CD4-positive, alpha-beta T cell treated with Interleukin-17A for 1 hour (primary cell): Measurements from ENCODE around the gene SNCB.
"Not testable (repeated sequence)": the region's sequence is repeated elsewhere in the genome, so short reads cannot be mapped to it uniquely, and the experiment has no call there.

Experiments used
- DNase-seq: peaks from one replicate; pipeline ENCODE4 v3.0.0-alpha.2; 2020

Gene SNCB

DNA sequence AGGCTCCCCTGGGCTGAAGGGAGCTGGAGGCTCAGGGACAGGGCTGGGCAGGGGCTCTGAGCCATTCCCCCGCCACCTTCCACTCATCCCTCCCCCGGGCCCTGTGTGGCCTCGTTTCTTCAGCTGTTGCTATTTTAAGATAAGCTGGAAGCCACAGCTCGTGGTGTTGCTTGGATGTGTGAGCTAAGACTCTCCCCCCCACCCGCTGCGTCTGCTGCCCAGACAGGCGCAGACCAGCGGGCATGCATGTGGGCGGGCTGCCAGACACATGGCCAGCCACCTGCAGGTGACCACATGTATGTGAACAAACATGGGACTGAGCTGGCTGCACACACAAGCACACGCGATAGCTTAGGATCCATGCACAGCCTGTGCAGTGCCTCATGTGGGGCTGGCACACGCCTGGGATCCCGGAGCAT, 8.7 kb downstream of the SNCB start:
- no peak for DNase-seq

DNA sequence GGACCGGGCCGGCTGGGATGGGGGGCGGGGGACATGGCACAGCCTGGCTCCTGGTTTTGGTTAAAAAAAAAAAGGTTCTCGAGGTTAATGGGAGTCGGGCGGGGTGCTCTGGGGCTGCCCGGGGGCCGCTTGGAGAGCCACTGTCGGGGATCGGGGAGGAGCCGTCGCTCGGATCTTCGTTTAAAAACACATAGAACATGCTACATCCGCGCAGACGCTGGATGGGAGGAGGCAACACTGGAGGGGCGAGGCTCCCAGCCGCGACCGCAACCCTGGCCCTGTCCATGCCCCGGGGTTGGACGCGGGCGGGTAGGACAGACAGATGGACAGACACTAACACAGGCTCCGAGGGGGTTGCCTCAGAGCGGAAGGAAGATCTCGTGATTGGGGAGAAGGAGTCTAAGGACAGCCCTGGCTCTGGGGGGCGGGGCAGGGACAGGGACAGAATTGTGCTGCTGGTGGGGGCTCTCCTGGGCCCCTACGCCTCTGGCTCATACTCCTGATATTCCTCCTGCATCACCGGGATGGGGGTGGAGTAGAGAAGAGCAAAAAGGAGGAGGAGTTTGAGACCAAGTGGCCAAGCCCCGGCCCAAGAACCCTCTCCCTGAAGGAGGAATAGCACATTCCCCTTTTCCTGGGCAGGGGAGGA, 9.9 kb downstream of the SNCB start:
- DNase-seq = peak; percentile 9

DNA sequence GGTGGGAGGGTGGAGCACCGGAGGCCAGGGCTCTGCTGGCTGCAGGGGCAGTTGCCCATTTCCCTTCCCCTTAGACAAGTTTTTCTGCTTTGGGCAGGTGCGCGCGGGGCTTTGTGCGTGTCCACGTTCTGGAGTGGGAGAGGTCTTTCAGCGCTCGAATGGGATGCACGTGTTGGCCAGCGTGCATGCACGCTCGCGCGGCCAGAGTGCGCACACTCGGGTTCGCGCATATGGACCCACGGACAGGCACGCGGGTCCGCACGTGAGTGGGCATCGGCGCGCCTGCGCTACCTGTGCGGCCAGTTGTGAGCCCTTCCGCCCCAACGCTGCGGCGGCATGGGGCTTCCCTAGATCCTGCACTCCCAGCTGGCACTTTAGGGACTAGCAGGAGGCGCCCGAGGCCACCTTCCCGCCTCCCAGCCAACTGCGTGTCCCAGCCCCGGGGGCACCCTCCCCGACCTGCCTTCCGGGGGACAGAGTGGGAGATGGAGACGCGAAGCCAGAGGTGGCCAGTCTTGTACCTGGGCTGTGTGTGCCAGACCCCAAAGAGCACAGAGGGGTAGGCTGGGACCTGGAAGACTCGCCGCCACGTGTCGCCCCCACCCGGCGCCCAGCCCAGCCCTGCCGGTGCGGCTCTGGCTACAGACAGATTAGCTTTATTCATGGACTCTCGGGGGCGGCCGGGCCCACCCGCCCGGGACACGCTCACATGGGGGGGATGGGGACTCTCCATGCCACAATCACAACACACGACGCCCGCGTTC, 10.6 kb downstream of the SNCB start:
- DNase-seq = no peak

DNA sequence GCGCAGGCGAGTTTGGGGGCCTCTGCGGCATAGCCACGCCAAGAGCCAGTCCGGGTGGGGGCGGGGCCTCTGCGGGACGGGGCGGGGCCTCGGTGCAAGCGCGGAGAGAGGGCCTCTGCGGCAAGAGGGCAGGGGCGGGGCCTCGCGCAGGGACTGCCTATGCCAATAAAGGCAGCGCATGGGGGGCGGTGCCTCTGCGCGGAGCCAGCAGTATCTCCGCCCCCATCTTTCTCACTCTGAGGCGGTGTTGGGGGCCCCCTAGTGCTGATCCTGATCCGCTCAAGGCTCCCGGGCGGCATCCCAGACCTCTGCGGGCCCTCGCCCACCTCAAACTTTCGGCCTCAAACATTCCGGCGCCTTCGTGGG, 11.1 kb downstream of the SNCB start:
- DNase-seq = peak; percentile 84

DNA sequence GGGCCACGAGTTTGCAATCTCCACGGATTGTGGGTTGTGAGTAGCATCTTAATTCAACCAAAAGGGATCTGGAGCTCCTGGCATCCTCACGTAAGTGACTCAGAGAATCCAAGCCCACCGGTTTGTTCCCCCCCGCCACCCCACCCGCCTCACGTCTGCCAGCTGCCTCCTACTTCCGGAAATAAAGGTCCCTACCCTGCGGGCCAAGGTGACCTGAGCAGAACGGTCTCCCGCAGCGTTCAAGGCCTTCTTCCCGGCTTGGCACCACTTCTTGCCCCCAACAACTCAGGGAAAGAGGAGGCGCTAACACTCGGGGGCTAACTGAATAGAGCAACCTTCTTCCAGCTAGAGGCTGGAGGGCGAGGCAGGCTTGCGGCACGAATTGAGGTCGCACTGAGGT, 11.6 kb downstream of the SNCB start:
- no peak for DNase-seq

DNA sequence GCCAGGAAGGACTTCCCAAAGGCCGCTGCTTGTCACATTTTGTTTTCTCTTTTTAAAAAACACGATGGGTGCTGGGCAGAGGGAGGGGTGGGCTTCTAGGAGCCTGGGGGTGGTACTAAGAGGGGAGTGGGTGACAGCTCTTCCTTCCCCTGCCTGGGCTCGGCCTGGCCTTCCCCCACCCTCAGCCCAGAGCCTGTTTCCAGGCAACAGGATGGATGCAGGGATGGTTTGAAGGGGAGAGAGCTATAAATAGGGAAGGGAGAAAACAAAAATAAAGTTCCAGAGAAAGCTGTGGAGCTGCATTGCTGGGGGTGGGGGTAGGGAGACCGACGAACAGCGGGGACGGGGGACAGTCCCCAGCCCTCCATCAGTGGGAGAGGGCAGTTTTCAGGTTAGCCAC, 13.8 kb downstream of the SNCB start:
- no peak for DNase-seq

DNA sequence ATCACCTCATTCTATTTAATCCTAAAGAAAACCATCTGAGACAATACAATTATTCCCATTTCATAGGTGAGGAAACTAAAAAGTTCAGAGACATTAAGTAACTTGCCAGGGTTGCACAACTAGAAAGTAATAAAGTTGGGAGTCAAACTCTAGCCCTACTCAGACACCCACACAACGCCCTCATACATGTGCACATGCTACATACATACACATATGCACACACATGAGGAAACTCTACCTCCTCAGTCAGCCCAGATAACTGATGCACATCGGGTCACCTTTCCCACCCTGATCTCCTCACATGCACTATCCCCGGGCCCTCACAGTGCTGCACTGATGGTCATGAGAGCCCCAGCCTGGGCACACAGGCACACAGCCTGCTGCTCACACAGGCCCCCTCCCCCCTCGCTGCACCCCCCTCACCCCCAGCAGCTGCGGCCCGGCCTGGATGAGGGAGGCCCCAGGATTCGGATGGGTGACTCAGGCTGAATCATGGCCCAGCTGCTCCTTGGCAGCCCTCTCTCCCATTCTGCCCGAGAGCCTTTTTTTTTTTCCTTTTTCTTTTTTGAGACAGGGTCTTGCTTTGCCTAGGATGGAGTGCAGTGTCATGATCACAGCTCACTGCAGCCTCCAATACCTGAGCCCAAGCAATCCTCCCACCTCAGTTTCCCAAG, 15.4 kb downstream of the SNCB start:
- DNase-seq = no peak

DNA sequence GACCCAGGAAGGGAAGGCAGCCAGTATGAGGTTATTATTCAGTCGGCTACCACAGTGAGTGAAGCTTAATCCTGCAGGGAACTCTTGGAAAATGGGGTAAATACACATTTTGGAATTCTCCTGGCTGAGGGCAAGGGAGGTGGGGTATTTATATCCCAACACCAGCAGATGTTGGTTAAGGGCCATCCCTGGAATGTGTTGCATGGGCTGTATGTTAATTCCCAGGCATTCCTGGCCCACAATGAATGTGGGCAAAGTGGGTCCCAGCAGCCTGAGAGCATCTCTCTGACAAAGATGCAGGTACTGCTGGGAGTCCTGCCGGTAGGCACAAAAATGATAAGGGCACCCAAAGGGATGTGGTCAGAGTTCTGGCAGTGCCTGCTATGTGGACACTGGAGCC, 17.5 kb downstream of the SNCB start:
- DNase-seq = no peak

DNA sequence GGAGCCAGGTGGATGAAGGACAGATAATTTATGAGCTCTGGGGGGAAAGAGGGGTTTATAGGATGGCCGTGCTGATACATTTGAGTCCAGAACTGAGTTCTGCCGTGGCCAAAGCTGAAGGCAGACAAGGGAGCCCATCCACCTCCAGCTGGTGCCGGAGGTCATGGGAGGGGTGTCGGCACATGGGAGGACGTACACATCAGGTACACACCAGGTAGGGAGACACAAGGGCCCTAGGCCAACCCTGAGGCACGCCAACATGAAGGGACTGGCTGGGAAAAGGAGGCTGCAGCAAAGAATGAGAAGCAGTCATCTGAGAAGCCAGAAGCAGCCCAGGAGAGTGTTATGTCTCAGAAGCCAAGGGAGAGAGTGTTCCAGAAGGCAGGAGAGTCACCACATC, 18.3 kb downstream of the SNCB start:
- no peak for DNase-seq

DNA sequence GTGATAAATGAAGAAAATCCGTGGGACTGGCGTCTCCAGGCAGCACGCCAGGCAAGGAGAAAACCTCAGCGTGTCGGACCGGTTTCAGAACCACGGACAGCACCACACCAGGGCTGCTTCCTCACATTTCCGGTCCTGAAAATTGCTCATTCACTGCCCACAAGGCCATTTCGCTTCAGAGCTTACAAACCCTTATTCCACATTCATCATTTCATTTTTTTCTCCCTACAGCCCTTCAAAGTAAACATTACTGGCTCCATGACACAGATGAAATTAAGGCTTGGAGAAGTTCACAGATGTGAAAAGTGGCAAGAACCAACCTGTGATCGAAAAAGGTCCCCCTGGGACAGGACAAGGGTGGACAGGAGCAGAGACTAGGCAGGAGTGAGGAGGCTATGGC, 18.9 kb downstream of the SNCB start:
- peak; percentile 57 for DNase-seq

DNA sequence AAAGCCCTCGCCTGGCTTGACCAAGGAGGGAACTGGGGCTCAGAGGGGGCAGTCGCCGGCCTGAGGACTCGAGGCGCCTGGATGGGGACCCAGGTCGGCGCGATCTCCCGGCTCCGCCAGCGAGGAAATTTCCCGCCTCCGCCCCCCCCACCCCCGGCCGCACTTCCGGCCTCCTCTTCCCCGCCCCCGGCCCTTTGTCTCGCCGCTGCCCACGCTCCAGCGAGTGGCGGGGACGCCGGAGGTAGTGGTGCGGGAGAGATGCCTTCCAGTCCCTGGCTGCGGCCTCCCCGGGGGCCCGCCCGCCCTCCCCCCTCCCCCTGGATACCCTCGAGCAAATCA, 19.9 kb downstream of the SNCB start:
- no peak for DNase-seq

DNA sequence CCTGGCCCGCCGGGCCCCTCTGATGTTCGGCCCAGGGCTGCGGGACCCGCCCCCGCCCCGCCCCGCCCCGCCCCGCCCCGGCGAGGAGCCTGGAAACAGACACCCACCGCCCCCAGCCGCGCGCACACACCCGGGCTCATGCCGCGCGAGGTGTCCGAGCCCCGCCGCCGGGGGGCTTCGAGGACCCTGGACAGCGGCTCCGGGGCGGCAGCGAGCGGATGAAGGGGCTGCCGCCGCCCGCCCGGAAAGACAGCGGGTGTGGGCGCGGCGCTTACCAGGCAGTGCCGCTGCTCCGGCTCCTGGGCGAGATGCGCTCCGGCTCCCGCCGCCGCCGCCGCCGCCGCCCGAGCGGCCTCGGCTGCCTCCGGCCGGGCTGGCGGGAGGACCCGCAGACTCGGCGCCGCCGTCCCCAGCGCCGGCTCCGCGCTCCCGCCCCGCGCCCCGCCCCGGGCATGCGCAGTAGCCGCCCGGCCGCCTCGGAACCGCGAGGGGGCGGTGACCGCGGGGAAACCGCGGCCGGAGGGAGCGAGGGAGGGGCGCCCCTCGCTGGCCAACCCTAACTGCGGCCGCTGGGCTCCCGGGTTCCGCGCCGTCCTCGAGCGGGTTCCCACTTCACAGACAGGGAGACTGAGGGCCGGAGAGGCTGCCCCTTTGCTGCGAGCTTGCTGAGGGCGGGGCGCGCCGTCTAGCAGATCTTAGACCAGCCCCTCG, 20.5 kb downstream of the SNCB start, which contains the start of gene GPRIN1:
TSS of gene GPRIN1 (minus strand) at position 433 of the 711 bp plus-strand sequence. CDS start 10,322 bp downstream, outside the sequence.
- DNase-seq = peak; percentile 49

DNA sequence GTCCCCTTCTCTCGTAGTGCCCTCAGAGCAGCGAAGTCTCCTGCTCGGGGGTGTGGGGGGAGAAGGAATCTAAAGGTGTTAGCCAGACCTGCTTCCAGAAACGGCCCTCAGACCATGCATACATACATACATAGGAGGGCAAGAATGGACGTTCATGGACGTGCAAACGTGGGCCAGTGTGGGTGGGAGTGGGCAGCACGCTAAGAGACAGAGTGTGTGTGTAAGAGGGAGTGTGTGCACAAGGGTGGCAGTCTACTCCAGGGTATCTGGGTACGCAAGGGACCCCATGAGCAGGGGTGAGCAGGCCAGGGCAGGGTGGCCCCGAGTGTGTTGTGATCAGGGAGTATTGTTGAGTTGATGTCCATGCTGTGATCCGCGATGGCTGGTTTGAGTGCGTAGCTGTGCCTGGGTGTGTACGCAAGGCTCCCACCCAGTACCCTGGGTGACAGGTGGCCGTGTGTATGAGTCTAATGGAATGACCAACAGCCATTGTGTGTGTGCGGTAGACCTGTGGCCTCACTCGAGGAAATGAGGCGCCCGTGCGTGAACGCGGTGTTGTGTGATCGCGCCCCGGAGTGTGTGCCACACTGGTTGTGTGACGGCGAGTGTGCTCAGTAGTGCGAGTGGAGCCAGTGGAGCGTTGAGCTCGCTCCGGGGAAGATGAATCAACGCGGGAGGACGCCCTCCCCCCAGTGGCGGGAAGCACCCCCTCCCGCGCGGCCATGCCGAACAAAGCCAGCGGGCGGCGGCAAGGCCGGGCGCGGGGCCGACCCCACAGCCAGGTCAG, 21.2 kb downstream of the SNCB start:
- DNase-seq = no peak

DNA sequence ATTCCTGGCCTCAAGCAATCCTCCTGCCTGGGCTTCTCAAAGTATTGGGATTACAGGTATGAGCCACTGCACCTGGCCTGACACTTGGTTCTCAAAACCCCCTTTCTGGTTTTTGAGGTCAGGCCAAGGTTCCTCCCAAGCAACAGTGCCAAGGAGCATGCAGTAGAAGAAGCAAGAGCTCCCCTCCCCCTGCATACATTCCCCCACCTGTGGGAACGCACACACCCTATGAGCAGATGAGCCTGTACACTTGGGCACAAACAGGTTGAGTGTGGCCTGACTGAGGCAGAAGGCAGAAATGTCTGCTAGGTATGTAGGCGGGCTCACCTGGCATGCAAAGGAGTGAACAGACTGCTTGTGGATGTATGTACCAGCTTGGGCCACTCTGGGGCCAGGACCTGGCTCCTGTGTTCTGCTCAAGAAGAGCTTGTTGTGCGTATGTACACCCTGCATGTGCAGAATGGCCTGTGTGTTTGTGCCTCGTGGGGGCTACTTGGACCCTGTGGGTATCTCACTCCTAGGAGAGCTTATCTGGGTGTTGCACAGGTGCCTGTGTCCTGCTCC, 22.1 kb downstream of the SNCB start:
- no peak for DNase-seq

DNA sequence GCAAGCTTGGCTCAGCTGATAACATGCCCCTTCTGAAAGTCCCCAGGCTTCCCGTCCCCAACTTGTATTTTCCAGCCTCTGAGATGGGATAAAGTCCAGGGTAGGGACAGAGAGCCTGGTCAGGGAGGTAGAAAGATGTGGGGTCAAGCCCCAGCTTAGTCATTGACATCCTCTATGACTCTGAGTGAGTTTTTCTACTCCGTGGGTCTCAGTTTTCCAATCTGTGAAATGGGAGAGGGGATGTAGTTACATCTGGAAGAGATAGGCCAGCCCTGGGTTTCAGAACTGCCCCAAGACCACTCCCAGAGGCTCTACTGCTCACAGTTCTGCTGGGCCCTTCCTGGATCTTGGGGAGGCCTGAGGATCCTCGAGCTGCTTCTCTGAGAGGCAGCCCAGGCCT, 23.5 kb downstream of the SNCB start:
- DNase-seq = no peak

DNA sequence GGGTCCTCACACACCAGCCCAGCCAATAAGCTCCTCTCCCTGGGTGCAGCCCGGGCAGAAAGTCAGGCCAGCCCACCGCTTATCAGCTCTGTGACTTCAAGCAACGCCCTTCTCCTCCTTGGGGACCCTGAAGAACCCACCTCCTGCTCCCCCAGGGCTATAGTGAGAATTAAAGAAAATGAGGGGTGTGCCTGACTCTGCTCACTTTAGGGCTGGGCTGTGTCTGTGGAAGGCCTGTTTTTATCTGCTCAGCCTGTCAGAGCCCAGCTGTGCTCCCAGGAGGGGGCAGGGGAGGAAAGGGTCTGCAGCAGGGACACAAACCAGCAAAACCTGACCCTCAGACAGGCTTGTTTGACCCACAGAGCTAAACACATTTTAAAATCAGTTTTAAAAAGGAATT, 24.3 kb downstream of the SNCB start:
- no peak for DNase-seq

DNA sequence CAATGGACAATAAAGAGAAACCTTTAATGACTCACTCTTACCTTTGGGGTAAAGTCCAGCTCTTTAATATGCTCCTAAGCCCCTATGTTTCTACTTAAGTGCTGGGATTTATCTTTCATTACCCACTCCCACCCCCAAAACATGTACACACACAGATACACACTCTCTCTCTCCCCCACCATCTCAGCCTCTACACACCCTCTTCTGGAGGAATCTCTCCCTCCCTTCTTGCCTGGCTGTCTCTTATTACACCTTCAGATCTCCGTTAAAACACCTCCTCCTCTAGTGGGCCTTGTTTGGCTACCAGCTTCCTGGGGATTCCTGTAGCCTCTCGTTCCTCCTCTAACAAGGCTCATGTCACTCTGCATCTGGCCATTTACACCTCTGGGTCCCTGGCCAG, 27.2 kb downstream of the SNCB start:
- no peak for DNase-seq

DNA sequence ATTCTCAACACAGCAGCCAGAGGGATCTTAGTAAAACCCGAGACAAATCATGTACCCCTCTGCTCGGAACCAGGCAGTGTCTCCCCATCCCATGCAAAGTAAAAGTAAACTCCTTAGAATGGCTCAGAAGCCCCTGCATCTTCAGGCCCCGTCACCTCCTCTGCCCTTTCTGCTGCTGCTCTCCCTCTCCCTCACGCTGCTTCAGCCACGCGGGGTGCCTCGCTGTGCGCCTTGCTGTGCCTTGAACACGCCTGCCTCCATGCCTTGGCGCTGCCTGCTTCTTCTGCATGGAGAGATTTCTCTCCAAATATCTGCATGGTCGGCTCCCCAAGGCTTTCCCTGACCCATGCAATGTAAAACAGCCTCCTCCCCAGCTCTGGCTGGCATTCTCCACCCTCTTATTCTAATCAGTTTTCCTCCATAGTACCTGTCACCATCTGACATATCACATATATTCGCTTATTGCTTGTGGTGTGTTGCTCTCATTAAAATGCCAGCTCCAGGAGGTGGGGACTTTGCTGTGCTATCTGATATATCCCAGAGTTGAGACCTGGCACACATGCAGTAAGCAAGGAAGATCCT, 28.3 kb downstream of the SNCB start:
- DNase-seq = no peak

DNA sequence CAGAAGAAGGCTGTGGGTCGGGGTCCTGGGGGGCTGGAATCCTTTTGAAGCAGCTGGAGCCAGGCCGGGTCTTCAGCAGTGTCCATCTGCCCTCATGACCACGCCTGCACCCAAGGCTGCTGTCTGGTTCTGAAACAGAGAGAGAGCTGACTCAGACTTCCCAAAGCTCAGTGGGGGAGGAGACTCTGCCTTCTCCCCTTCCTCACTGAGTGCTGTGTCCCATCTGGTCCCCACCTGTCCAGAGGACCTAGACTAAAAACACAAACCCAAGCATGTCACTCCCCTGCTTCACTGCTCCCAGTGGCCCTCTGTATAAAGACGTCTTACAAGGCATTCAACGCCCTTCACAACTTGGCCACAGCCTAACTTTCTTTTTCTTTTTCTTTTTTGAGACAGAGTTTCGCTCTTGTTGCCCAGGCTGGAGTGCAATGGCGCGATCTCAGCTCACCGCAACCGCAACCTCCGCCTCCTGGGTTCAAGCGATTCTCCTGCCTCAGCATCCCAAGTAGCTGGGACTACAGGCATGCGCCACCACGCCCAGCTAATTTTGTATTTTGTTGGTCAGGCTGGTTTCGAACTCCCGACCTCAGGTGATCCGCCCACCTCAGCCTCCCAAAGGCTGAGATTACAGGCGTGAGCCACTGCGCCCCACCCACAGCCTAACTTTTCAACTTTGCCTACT, 30.4 kb downstream of the SNCB start:
- DNase-seq = not testable (repeated sequence)

DNA sequence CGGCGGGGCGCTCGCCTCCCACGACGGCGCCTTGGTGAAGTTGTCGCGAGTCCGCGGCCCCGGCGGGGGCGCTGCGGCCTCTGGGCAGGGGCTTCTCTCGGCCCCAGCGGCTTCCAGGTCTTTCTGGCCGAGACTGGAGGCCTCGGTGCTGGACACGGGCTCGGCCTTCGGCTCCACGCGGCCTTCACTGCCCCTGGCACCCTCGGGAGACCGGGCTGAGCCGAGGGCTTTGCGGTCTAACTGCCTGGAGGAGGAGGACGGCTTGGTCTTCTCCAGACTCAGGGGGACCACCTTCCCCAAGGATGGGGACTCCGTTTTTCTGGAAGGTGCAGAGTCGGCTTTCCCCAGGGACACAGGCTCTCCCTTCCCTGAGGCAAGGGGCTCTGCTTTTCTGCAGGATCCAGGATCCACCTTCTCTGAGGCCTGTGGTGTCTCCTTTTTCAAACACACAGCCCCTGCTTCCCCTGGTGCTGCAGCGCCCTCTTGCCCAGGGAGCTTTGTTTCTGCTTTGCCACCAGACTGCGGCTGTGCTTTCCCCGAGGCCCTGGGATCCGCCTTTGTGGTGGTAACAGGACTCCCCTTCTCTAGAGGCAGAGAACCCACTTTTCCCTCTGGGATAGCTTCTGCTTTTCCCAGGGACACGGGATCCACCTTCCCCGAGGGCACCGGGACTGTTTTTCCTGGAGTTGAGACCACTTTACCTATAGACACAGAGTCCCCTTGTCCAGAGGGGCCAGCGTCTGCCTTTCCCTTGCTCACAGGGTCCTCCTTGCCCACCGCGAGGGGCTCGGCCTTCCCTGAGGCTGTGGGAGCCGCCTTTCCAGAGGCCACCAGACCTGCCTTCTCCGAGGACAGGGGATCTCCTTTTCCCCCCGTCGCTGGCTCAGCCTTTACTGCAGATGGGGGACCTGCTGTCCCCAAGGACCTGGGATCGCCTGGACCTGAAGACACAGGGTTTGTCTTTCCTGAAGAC, 32.6 kb downstream of the SNCB start:
- DNase-seq = no peak
